HG02642 (cell line): Measurements from ENCODE around the gene NPHP1.
"Not testable (repeated sequence)": the region's sequence is repeated elsewhere in the genome, so short reads cannot be mapped to it uniquely, and the experiment has no call there.

Experiments used
- ATAC-seq: cut with Tn5 transposase; IDR thresholded peaks from one replicate; pipeline ENCODE4 v1.9.1; 2021; ENCODE audit warnings: mild to moderate bottlenecking; ENCODE audit not compliant: unreplicated experiment, poor library complexity

Gene NPHP1

GRCh38 chr2:110204408-110205385 is at the start of gene NPHP1:
Gene NPHP1, minus strand, starts transcription at chr2:110205013. Its CDS starts 45 bp downstream, at chr2:110204968.
- ATAC-seq, result peak; percentile 96

- not testable (repeated sequence) for ATAC-seq
Measured at GRCh38 chr2:110248081-110248795, 43.4 kb upstream of the NPHP1 start.

- ATAC-seq, result not testable (repeated sequence)
Measured at GRCh38 chr2:110245488-110246435, 40.9 kb upstream of the NPHP1 start.

- not testable (repeated sequence) for ATAC-seq
Measured at GRCh38 chr2:110243283-110243682, 38.5 kb upstream of the NPHP1 start.

- ATAC-seq, result not testable (repeated sequence)
Measured at GRCh38 chr2:110234514-110234913, 29.7 kb upstream of the NPHP1 start.

- ATAC-seq, result not testable (repeated sequence)
Measured at GRCh38 chr2:110229886-110230285, 25.1 kb upstream of the NPHP1 start.

- ATAC-seq, result not testable (repeated sequence)
Measured at GRCh38 chr2:110222626-110223025, 17.8 kb upstream of the NPHP1 start.

GRCh38 chr2:110221938-110222337 is 17.1 kb upstream of the NPHP1 start:
- ATAC-seq, result no peak

GRCh38 chr2:110220190-110220564 is 15.4 kb upstream of the NPHP1 start:
- no peak for ATAC-seq

GRCh38 chr2:110219496-110220189 is 14.8 kb upstream of the NPHP1 start:
- no peak for ATAC-seq

- ATAC-seq, result not testable (repeated sequence)
Measured at GRCh38 chr2:110218889-110219288, 14.1 kb upstream of the NPHP1 start.

GRCh38 chr2:110216803-110217202 is 12.0 kb upstream of the NPHP1 start:
- no peak for ATAC-seq

- no peak for ATAC-seq
Measured at GRCh38 chr2:110216199-110216598, 11.4 kb upstream of the NPHP1 start.

- no peak for ATAC-seq
Measured at GRCh38 chr2:110215566-110216158, 10.8 kb upstream of the NPHP1 start.

- no peak for ATAC-seq
Measured at GRCh38 chr2:110215091-110215490, 10.3 kb upstream of the NPHP1 start.

GRCh38 chr2:110213522-110213921 is 8.7 kb upstream of the NPHP1 start:
- ATAC-seq, result not testable (repeated sequence)

GRCh38 chr2:110211938-110212858 is 7.4 kb upstream of the NPHP1 start, which contains the start of gene MTLN:
Gene MTLN, minus strand, starts transcription at chr2:110212547. Its CDS starts 22 bp downstream, at chr2:110212525.
- ATAC-seq, result peak; percentile 85
